ENCODE measurements around the gene GAK. TPM values are rescaled to one million over a fixed set of nuclear protein-coding genes. Genes with fewer than 3 reads are reported as not detected.

Gene GAK
- total and polyA plus RNA-seq, 8 donors = 47.5 to 226 (median 64.8) TPM

- Histone ChIP-seq H3K4me1 (no peaks in the 10 kb centered on the region), H3K27ac (no peak overlapping the region), H3K9me3 (no peaks in the 10 kb centered on the region), H3K27me3 (no peaks in the 10 kb centered on the region), H3K4me3 (no peak overlapping the region), H3K36me3 (peaks cover 0 to 8% (median 0%) of the 10 kb centered on the region in 3 donors)
- WGBS, 2 donors = 93 to 95% methylated on average over 36 to 39 of the region's 39 CpGs
- TF ChIP-seq CTCF (IDR thresholded peaks at IDR 0.05) = no peak
- intact Hi-C loops (cut with DNase I) = no loop called here
- peak in 1 of 6 donors; percentile 79 for DNase-seq
- FAIRE-seq = no peak
- ATAC-seq = no peak
Measured at GRCh38 chr4:963276-964225, 31.4 kb upstream of the GAK start.

- no peak for TF ChIP-seq CTCF (IDR thresholded peaks at IDR 0.05)
- DNase-seq (peak in 2 of 6 donors; percentile 54 to 74), FAIRE-seq (no peak), ATAC-seq (no peak)
- Histone ChIP-seq H3K36me3 (peaks cover 0 to 8% (median 0%) of the 10 kb centered on the region in 3 donors), H3K27ac (no peak overlapping the region), H3K27me3 (no peaks in the 10 kb centered on the region), H3K9me3 (no peaks in the 10 kb centered on the region), H3K4me1 (no peaks in the 10 kb centered on the region), H3K4me3 (no peak overlapping the region)
- WGBS, 2 donors = 91% methylated on average over 54 of the region's 54 CpGs
- intact Hi-C loops (cut with DNase I) = no loop called here
Measured at GRCh38 chr4:962231-963208, 30.4 kb upstream of the GAK start.

GRCh38 chr4:961351-962230, 29.5 kb upstream of the GAK start:
- no peak for TF ChIP-seq CTCF (IDR thresholded peaks at IDR 0.05)
- peaks cover 0 to 4% (median 0%) of the 10 kb centered on the region in 3 donors for H3K36me3 ChIP-seq
- no peak for ATAC-seq

DNA sequence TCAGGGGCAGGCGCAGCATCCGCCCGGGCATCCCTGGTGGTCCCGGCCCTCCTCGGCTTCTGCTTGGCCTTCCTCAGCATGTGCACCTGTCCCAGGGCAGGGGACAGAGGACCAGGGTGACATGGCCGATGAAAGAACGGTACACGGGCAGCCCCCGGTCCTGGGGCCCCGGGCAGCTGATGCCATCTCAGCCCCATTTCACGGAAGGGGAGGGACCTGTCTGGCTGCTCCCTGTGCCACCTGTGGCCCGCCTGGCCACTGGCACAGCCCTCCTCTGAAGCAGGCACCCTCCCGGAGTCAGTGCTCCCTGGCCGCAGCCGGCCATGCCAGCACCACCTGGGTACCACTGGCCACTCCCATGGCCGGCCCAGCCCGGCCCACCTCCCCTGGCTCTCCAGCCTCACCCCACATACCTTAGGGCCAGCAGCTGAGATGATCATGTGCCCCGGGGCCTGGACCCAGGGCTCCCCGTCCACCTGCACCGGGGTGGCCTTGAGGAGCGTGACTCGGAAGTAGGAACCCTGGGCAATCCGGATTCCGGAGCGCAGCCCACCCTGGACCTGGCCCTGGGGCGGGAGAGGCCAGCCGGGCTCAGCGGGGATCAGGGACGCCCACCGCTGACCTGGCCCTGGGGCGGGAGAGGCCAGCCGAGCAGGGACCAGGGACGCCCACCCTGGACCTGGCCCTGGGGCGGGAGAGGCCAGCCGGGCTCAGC, 28.7 kb upstream of the GAK start:
- no peaks in the 10 kb centered on the region for H3K4me1 ChIP-seq
- no peak overlapping the region for H3K27ac ChIP-seq
- DNase-seq (peak in 2 of 6 donors; percentile 12 to 73), ATAC-seq (no peak), FAIRE-seq (no peak)
- 89 to 93% methylated on average over 31 to 35 of the region's 35 CpGs for WGBS, 2 donors
- no peaks in the 10 kb centered on the region for H3K27me3 ChIP-seq
- intact Hi-C loops (cut with DNase I) = no loop called here
- no peak for TF ChIP-seq CTCF (IDR thresholded peaks at IDR 0.05)
- H3K9me3 ChIP-seq = no peaks in the 10 kb centered on the region
- H3K36me3 ChIP-seq = no peaks in the 10 kb centered on the region
- no peak overlapping the region for H3K4me3 ChIP-seq

More at GRCh38 chr4:961351-962230, 29.5 kb upstream of the GAK start:
- DNase-seq = peak in 2 of 6 donors; percentile 55 to 74
- Histone ChIP-seq H3K4me1 (no peaks in the 10 kb centered on the region), H3K27ac (no peak overlapping the region), H3K9me3 (no peaks in the 10 kb centered on the region), H3K4me3 (no peak overlapping the region), H3K27me3 (no peaks in the 10 kb centered on the region)
- no peak for FAIRE-seq
- intact Hi-C loops (cut with DNase I) = no loop called here
- 94 to 97% methylated on average over 47 to 52 of the region's 52 CpGs for WGBS, 2 donors

Data from pancreas (tissue), 10 donors.